HEK293T (cell line): ENCODE results near the gene DHX8.

Experiments used
- ARNT ChIP-seq: fragments of 450-650 bp; IDR thresholded peaks from 2 replicates; pipeline ENCODE4 v1.6.1; 2017; ENCODE audit warnings: mild to moderate bottlenecking
- BHLHE40 ChIP-seq: fragments of 450-650 bp; IDR thresholded peaks from 2 replicates; pipeline ENCODE4 v1.6.1; 2016; ENCODE audit warnings: mild to moderate bottlenecking, moderate library complexity, borderline replicate concordance
- ELF4 ChIP-seq: fragments of 450-650 bp; IDR thresholded peaks from 2 replicates; pipeline ENCODE4 v1.6.1; 2017; ENCODE audit warnings: antibody characterized with exemption
- FOXA1 ChIP-seq: fragments of 450-650 bp; IDR thresholded peaks from 2 replicates; pipeline ENCODE4 v1.6.1; 2016; ENCODE audit warnings: mild to moderate bottlenecking
- FOXK2 ChIP-seq: fragments of 450-650 bp; IDR thresholded peaks from 2 replicates; pipeline ENCODE4 v1.6.1; 2016; ENCODE audit warnings: mild to moderate bottlenecking
- FOXM1 ChIP-seq: fragments of 450-650 bp; IDR thresholded peaks from 2 replicates; pipeline ENCODE4 v1.6.1; 2017; ENCODE audit warnings: mild to moderate bottlenecking, borderline replicate concordance
- LEF1 ChIP-seq: fragments of 450-650 bp; IDR thresholded peaks from 2 replicates; pipeline ENCODE4 v1.6.1; 2017; ENCODE audit warnings: mild to moderate bottlenecking, borderline replicate concordance
- NFRKB ChIP-seq: fragments of 450-650 bp; IDR thresholded peaks from 2 replicates; pipeline ENCODE4 v1.6.1; 2016; ENCODE audit warnings: mild to moderate bottlenecking, moderate library complexity
- PKNOX1 ChIP-seq: fragments of 450-650 bp; IDR thresholded peaks from 2 replicates; pipeline ENCODE4 v1.6.1; 2016
- SP1 ChIP-seq: fragments of 450-650 bp; IDR thresholded peaks from 2 replicates; pipeline ENCODE4 v1.6.1; 2017
- SUZ12 ChIP-seq: fragments of 450-650 bp; IDR thresholded peaks from 2 replicates; pipeline ENCODE4 v1.6.1; 2016; ENCODE audit warnings: mild to moderate bottlenecking
- TARDBP ChIP-seq: fragments of 450-650 bp; IDR thresholded peaks from 2 replicates; pipeline ENCODE4 v1.6.1; 2016
- ZNF384 ChIP-seq: fragments of 450-650 bp; IDR thresholded peaks from 2 replicates; pipeline ENCODE4 v1.6.1; 2016

- no peak for TF ChIP-seq FOXM1
- TF ChIP-seq NFRKB = no peak
- no peak for TF ChIP-seq SP1
- TF ChIP-seq ELF4 = no peak
- no peak for TF ChIP-seq SUZ12
- no peak for TF ChIP-seq FOXA1
- TF ChIP-seq FOXK2 = no peak
- TF ChIP-seq BHLHE40 = no peak
- no peak for TF ChIP-seq LEF1
- TF ChIP-seq TARDBP = no peak
- no peak for TF ChIP-seq ARNT
- no peak for TF ChIP-seq PKNOX1
- TF ChIP-seq ZNF384 = no peak
These were observed 41.1 kb upstream of the DHX8 start for GRCh38 chr17:43442711-43443110.
